BE2C (cell line): Measurements from ENCODE around the gene BEX5.
A peak's percentile ranks its signal among the peaks of the same experiment; 100 is the strongest.
"Not testable (repeated sequence)": the region's sequence is repeated elsewhere in the genome, so short reads cannot be mapped to it uniquely, and the experiment has no call there.

Source experiments
- DNase-seq: peaks from one replicate; pipeline ENCODE4 v3.0.0-alpha.2; 2020
- H3K27me3 ChIP-seq: fragments of 250-450 bp; sonication (Bioruptor Pico); 2 replicates; pipeline ENCODE4 v1.5.1; 2020; ENCODE audit warnings: mild to moderate bottlenecking
- H3K36me3 ChIP-seq: fragments of 250-450 bp; sonication (Bioruptor Pico); 2 replicates; pipeline ENCODE4 v1.5.1; 2020; ENCODE audit warnings: mild to moderate bottlenecking
- H3K4me1 ChIP-seq: fragments of 250-450 bp; sonication (Bioruptor Pico); 2 replicates; pipeline ENCODE4 v1.5.1; 2020
- H3K4me3 ChIP-seq: 2 replicates; pipeline ENCODE4 v1.5.1; 2011; ENCODE audit warnings: low read depth, low read length
- H3K9me3 ChIP-seq: fragments of 250-450 bp; sonication (Bioruptor Pico); 2 replicates; pipeline ENCODE4 v1.5.1; 2020
- TF ChIP-seq, protein P1 (sequence below): IDR thresholded peaks from 2 replicates; pipeline ENCODE4 v1.5.1; 2012; ENCODE audit warnings: mild to moderate bottlenecking, low read depth, low read length

The BEX5 gene

GRCh38 chrX:102138064-102138463 is 17.7 kb downstream of the BEX5 start:
- TF ChIP-seq, protein P1, sequence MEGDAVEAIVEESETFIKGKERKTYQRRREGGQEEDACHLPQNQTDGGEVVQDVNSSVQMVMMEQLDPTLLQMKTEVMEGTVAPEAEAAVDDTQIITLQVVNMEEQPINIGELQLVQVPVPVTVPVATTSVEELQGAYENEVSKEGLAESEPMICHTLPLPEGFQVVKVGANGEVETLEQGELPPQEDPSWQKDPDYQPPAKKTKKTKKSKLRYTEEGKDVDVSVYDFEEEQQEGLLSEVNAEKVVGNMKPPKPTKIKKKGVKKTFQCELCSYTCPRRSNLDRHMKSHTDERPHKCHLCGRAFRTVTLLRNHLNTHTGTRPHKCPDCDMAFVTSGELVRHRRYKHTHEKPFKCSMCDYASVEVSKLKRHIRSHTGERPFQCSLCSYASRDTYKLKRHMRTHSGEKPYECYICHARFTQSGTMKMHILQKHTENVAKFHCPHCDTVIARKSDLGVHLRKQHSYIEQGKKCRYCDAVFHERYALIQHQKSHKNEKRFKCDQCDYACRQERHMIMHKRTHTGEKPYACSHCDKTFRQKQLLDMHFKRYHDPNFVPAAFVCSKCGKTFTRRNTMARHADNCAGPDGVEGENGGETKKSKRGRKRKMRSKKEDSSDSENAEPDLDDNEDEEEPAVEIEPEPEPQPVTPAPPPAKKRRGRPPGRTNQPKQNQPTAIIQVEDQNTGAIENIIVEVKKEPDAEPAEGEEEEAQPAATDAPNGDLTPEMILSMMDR: no peak
- DNase-seq: no peak
- Histone ChIP-seq H3K9me3 (no peaks in the 10 kb centered on the region), H3K27me3 (no peaks in the 10 kb centered on the region), H3K4me1 (no peaks in the 10 kb centered on the region), H3K4me3 (no peak overlapping the region), H3K36me3 (no peaks in the 10 kb centered on the region)

DNA sequence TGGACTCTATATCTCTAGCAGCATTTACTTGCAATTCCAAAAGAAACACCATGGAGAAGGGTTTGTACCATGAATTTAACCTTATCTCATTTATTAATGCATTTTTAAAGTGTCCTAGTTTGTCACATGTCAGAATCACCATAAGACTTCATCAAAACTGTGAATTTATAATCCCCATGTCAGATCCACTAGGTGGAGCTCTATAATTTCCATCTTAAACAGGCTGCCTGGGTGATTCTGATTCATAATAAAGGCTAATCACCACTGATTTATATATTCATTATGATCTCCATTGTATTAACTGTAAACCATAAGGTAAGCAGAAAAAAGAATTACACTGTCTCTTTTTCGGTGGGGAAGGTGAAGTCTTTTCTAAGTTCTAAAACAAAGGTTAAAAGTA is 26.3 kb downstream of the BEX5 start:
- no peaks in the 10 kb centered on the region for H3K36me3 ChIP-seq
- TF ChIP-seq, protein P1: peak; percentile 30
- no peak for DNase-seq
- no peaks in the 10 kb centered on the region for H3K9me3 ChIP-seq
- no peaks in the 10 kb centered on the region for H3K4me1 ChIP-seq
- no peaks in the 10 kb centered on the region; the same call in 1 of the 2 replicates for H3K27me3 ChIP-seq
- no peak overlapping the region for H3K4me3 ChIP-seq

- no peaks in the 10 kb centered on the region for H3K36me3 ChIP-seq
- H3K4me3 ChIP-seq: no peak overlapping the region
- no peak for DNase-seq
- H3K4me1 ChIP-seq: no peaks in the 10 kb centered on the region
- H3K9me3 ChIP-seq: no peaks in the 10 kb centered on the region
- TF ChIP-seq, protein P1: no peak
- H3K27me3 ChIP-seq: no peaks in the 10 kb centered on the region; the same call in 1 of the 2 replicates
Measured at GRCh38 chrX:102126863-102127262, 28.9 kb downstream of the BEX5 start.

- H3K36me3 ChIP-seq, DNase-seq, H3K9me3 ChIP-seq, H3K4me3 ChIP-seq, H3K4me1 ChIP-seq, H3K27me3 ChIP-seq: not testable (repeated sequence)
Measured at GRCh38 chrX:102126080-102126818, 29.5 kb downstream of the BEX5 start.

DNA sequence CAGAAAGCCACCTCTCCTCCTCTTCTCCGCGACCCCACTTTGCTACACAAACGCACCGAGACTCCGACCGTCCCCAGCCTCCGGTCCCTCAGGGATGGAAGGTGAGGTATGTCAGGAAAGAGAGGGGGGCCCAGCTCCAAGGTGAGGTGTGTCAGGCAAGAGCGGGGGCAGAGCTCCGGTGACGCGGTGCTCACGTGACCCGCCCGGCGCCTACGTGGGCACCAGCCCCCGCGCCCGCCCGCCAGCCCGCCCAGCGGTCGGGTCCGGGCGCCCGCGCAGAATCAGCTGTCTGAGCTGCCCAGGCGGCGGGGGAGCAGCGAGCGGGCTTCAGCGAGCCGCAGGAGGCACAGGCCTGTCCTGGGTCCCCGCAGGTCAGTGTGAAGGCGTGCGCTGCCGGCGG is 30.3 kb downstream of the BEX5 start, which contains the start of gene TCEAL2:
Gene TCEAL2, plus strand, starts transcription at position 244 of the 400 bp plus-strand sequence. CDS start 1,152 bp downstream, outside the sequence.
- H3K36me3 ChIP-seq, H3K9me3 ChIP-seq, H3K4me1 ChIP-seq, H3K27me3 ChIP-seq: not testable (repeated sequence)
- DNase-seq: peak; percentile 11
- H3K4me3 ChIP-seq: peak within 1 kb of the TSS; percentile 33

DNA sequence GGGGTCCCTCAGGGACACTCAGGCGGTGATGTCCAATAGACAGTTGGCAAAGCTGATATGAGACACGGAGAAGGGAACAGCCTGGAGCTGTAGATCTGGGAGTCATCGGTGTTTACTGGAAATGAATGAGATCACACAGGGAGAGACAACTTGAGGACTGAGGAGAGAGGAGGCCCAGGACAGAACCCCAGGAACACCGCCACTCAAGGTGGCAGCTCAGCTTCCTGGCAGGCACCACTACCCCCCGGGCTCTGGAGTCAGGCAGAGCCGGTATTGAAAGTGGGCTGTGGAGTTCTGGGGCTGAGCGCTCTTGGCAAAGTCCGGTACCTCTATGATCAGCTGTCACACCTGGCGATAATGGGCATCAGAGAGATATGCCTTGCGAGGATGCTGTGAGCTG is 30.8 kb downstream of the BEX5 start:
- peak overlapping the region; percentile 33 for H3K4me3 ChIP-seq
- H3K27me3 ChIP-seq, H3K9me3 ChIP-seq, H3K36me3 ChIP-seq, H3K4me1 ChIP-seq, DNase-seq: not testable (repeated sequence)

DNA sequence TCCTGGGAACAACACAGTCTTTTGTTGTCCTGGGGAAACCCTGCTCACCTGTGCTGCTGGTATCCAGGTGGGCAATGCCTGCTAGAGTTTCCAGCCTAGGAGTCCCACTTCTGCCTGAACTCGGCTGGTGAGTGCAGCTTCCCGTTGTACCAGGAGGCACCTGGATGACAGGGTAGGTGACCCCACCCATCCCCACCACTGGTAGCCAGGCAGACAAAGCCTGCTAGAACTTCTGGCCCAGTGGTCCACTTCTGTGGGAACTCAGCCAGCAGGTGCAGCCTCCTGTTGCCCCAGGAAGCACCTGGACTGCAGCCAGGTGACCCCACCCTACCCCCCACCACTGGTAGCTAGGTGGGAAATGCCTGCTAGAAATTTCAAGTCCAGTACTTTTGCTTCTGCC is 40.0 kb downstream of the BEX5 start:
- no peaks in the 10 kb centered on the region for H3K9me3 ChIP-seq

More for the DNA sequence above, 40.0 kb downstream of the BEX5 start:
- no peaks in the 10 kb centered on the region for H3K27me3 ChIP-seq
- TF ChIP-seq, protein P1: no peak
- no peak for DNase-seq
- no peaks in the 10 kb centered on the region for H3K4me1 ChIP-seq
- H3K36me3 ChIP-seq: no peaks in the 10 kb centered on the region
- H3K4me3 ChIP-seq: no peak overlapping the region
